Right lobe of liver (tissue), 4 donors: ENCODE results near the gene SSBP3.

Experiments
- POLR2A ChIP-seq: fragments of 450-650 bp; IDR thresholded peaks from one replicate; pipeline ENCODE4 v1.6.1; 2017; ENCODE audit warnings: antibody characterized with exemption, mild to moderate bottlenecking
- TF ChIP-seq, protein P1 (sequence below), 4 donors: fragments of 200-600 bp in 3 of 4; fragments of 450-650 bp in 1 of 4; IDR thresholded peaks; one replicate each; pipeline versions ENCODE4 v1.5.1 to v1.8.0; 2016 to 2022; ENCODE audit warnings: antibody characterized with exemption in 4 of 4, mild to moderate bottlenecking in 2 of 4
- donor health status: DM: no; HTN: no; CAD: no.
- donor health status: DM: no; HTN: no; CAD: no.
- donor health status: DM: no; HTN: yes; CAD: no.

DNA sequence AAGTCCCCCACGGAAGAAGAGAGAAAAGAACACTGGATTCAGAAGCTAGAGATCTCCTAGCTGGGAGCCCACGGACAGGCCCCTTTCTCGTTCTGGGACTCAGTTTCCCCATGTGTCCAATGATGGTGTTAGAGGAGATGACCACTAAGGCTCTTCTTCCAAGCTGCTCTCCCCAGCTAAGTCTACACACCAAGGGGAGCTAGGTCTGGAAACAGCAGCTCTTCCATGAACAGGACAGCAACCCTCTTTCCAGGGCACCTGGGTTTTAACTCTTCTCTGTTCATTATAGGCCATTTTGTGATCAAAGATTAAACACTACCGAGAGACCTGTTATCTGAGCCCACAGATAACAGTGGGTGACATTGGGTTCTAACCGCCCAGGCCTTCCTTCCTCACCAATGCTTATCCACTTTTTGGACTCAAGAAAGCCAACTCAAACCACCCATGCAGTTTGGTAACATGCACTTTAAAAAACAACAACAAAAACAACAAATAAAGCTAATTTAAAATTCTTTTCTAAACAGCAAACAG, 120.3 kb downstream of the SSBP3 start:
- TF ChIP-seq, protein P1, sequence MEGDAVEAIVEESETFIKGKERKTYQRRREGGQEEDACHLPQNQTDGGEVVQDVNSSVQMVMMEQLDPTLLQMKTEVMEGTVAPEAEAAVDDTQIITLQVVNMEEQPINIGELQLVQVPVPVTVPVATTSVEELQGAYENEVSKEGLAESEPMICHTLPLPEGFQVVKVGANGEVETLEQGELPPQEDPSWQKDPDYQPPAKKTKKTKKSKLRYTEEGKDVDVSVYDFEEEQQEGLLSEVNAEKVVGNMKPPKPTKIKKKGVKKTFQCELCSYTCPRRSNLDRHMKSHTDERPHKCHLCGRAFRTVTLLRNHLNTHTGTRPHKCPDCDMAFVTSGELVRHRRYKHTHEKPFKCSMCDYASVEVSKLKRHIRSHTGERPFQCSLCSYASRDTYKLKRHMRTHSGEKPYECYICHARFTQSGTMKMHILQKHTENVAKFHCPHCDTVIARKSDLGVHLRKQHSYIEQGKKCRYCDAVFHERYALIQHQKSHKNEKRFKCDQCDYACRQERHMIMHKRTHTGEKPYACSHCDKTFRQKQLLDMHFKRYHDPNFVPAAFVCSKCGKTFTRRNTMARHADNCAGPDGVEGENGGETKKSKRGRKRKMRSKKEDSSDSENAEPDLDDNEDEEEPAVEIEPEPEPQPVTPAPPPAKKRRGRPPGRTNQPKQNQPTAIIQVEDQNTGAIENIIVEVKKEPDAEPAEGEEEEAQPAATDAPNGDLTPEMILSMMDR (IDR thresholded peaks at IDR 0.05) = no peak
- no peak for TF ChIP-seq POLR2A
